Spinal cord (tissue), 10 donors: Measurements from ENCODE around the gene P2RX7. TPM values are rescaled to one million over a fixed set of nuclear protein-coding genes. Genes with fewer than 3 reads are reported as not detected.

Source experiments
- DNase-seq, 6 donors: peaks; one replicate each; pipeline versions ENCODE4 v3.0.0 to v3.0.0-alpha.2; 2013 to 2015; ENCODE audit warnings: low spot score in 6 of 6, low read depth in 4 of 6
- H3K27ac ChIP-seq: one replicate; pipeline ENCODE4 v1.5.1; 2013; ENCODE audit warnings: low read depth, low read length, control low read depth
- H3K27me3 ChIP-seq: one replicate; pipeline ENCODE4 v1.6.1; 2013; ENCODE audit warnings: low read length; ENCODE audit not compliant: control insufficient read depth, insufficient read depth
- H3K36me3 ChIP-seq: one replicate; pipeline ENCODE4 v1.6.1; 2013; ENCODE audit warnings: low read length; ENCODE audit not compliant: control insufficient read depth, insufficient read depth
- H3K4me1 ChIP-seq: one replicate; pipeline ENCODE4 v1.6.1; 2013; ENCODE audit warnings: low read length; ENCODE audit not compliant: control insufficient read depth, insufficient read depth
- H3K4me3 ChIP-seq: one replicate; pipeline ENCODE4 v1.5.1; 2013; ENCODE audit warnings: low read depth, low read length, control low read depth
- H3K9me3 ChIP-seq: one replicate; pipeline ENCODE4 v1.6.1; 2013; ENCODE audit warnings: low read length; ENCODE audit not compliant: control insufficient read depth, insufficient read depth
- WGBS: methylation state at CpG from one replicate; pipeline ENCODE4 v1.1.5; 2013; ENCODE audit warnings: missing lambda C conversion rate; ENCODE audit not compliant: insufficient coverage; 5-methylcytosine and 5-hydroxymethylcytosine counted together
- polyA plus RNA-seq, 2 donors: library from polyadenylated mRNA; unstranded; fragments of 120-200 nt; gene quantifications; one replicate each; pipeline ENCODE4 v1.2.1, GENCODE V29; 2013; ENCODE audit not compliant: insufficient read length in 2 of 2
- total RNA-seq, 2 donors: library from RNA; depleted of rRNA in 1 of 2; stranded (reverse); fragments of 120-200 nt in 1 of 2; fragments of >200 nt in 1 of 2; gene quantifications; one replicate each; pipeline versions ENCODE4 v1.2.3 to v1.2.4, GENCODE V29; 2013 to 2014
- donor health status: healthy.

Gene P2RX7
- total and polyA plus RNA-seq, 4 donors = 8.7 to 19.9 (median 17.4) TPM

DNA sequence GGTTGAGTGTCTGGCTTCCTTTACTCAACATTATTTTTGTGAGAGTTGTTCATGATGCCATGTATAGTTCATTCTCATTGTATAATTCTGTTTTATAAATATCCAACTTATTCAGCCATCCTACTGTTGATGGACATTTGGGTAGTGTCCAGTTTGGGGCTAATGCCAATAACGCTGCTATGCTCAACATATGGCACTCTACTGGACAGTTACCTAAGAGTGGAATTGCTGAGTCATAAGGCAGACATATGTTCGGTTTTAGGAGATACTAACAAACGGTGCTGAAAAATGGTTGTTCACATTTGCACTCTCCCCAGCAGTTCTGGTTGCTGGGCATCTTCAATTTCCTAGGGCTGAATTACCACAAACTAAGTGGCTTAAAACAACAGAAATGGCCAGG is 48.5 kb downstream of the P2RX7 start:
- 100% methylated on average over 1 of the region's 3 CpGs for WGBS
- Histone ChIP-seq H3K9me3 (no peaks in the 10 kb centered on the region), H3K27ac (no peak overlapping the region), H3K36me3 (peaks cover 22% of the 10 kb centered on the region), H3K4me1 (no peaks in the 10 kb centered on the region), H3K27me3 (no peaks in the 10 kb centered on the region), H3K4me3 (no peak overlapping the region)
- DNase-seq = no peak

GRCh38 chr12:121182222-121182893 is 49.7 kb downstream of the P2RX7 start:
- H3K36me3 ChIP-seq = peaks cover 18% of the 10 kb centered on the region
- H3K4me1 ChIP-seq = no peaks in the 10 kb centered on the region
- no peak for DNase-seq
- H3K27me3 ChIP-seq = no peaks in the 10 kb centered on the region
- no CpG with 5 or more reads among the region's 3 CpGs for WGBS
- no peak overlapping the region for H3K4me3 ChIP-seq
- no peak overlapping the region for H3K27ac ChIP-seq
- no peaks in the 10 kb centered on the region for H3K9me3 ChIP-seq

- no peaks in the 10 kb centered on the region for H3K27me3 ChIP-seq
- no peaks in the 10 kb centered on the region for H3K4me1 ChIP-seq
- WGBS = 89% methylated on average over 15 of the region's 15 CpGs
- no peak overlapping the region for H3K27ac ChIP-seq
- H3K36me3 ChIP-seq = peaks cover 18% of the 10 kb centered on the region
- H3K4me3 ChIP-seq = no peak overlapping the region
- H3K9me3 ChIP-seq = no peaks in the 10 kb centered on the region
- DNase-seq = no peak
Measured at GRCh38 chr12:121184425-121184824, 51.7 kb downstream of the P2RX7 start.

- H3K4me3 ChIP-seq = no peak overlapping the region
Measured at GRCh38 chr12:121184984-121185889, 52.6 kb downstream of the P2RX7 start.

GRCh38 chr12:121186826-121187225 is 54.1 kb downstream of the P2RX7 start:
- no peak overlapping the region for H3K27ac ChIP-seq

More at GRCh38 chr12:121184984-121185889, 52.6 kb downstream of the P2RX7 start:
- Histone ChIP-seq H3K9me3 (no peaks in the 10 kb centered on the region), H3K4me1 (no peaks in the 10 kb centered on the region), H3K36me3 (peaks cover 18% of the 10 kb centered on the region), H3K27me3 (no peaks in the 10 kb centered on the region), H3K27ac (no peak overlapping the region)
- WGBS = 90% methylated on average over 7 of the region's 7 CpGs
- DNase-seq = no peak

GRCh38 chr12:121187501-121187900 is 54.8 kb downstream of the P2RX7 start:
- Histone ChIP-seq H3K27me3 (no peaks in the 10 kb centered on the region), H3K9me3 (no peaks in the 10 kb centered on the region), H3K27ac (no peak overlapping the region), H3K4me3 (no peak overlapping the region), H3K36me3 (peaks cover 13% of the 10 kb centered on the region), H3K4me1 (peaks cover 5% of the 10 kb centered on the region)
- WGBS = no CpG with 5 or more reads among the region's 7 CpGs
- no peak for DNase-seq

More at GRCh38 chr12:121186826-121187225, 54.1 kb downstream of the P2RX7 start:
- no peak for DNase-seq
- Histone ChIP-seq H3K27me3 (no peaks in the 10 kb centered on the region), H3K9me3 (no peaks in the 10 kb centered on the region), H3K36me3 (peaks cover 13% of the 10 kb centered on the region), H3K4me1 (no peaks in the 10 kb centered on the region), H3K4me3 (no peak overlapping the region)
- WGBS = 100% methylated on average over 1 of the region's 2 CpGs

DNA sequence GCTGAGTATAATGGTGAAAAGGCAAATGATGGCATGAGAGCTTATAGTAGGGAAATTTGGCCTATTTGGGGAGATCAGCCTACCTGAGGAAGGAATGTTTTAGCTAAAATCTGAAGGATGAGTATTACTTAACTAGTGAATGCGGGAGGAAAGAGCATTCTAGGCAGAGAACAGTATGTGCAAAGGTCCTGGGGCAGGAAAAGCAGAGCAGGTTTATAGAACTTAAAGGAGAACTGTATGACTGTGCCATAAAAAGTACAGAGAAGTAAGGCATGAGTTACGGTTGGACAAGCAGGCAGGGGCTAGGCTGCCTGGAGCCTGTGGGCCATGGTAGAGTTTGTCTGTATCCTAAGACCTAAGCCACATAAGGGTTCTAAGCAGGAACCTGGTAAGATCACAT is 55.6 kb downstream of the P2RX7 start:
- H3K27ac ChIP-seq = no peak overlapping the region
- no peaks in the 10 kb centered on the region for H3K9me3 ChIP-seq
- peaks cover 6% of the 10 kb centered on the region for H3K4me1 ChIP-seq
- H3K27me3 ChIP-seq = no peaks in the 10 kb centered on the region
- no peak overlapping the region for H3K4me3 ChIP-seq
- DNase-seq = no peak
- peaks cover 13% of the 10 kb centered on the region for H3K36me3 ChIP-seq
- 96% methylated on average over 2 of the region's 2 CpGs for WGBS

DNA sequence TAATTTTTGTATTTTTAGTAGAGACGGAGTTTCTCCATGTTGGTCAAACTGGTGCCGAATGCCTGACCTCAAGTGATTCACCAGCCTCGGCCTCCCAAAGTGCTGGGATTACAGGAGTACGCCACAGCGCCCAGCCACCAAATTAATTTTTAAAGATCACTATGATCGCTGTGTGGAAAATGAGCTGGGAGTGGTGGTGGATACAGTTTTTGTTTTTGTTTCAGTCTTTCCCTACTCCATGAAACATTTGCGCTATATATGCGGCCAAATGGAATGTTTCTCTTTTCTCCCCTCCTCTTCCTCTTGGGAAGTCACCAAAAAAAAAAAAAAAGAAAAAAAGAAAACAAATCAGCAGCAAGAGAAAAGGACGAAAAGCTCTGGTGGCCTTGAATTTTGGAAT is 56.5 kb downstream of the P2RX7 start:
- no peaks in the 10 kb centered on the region for H3K27me3 ChIP-seq
- H3K27ac ChIP-seq = no peak overlapping the region
- no peak overlapping the region for H3K4me3 ChIP-seq
- 70% methylated on average over 1 of the region's 9 CpGs for WGBS
- H3K9me3 ChIP-seq = no peaks in the 10 kb centered on the region
- DNase-seq = no peak
- peaks cover 6% of the 10 kb centered on the region for H3K4me1 ChIP-seq
- H3K36me3 ChIP-seq = peaks cover 12% of the 10 kb centered on the region

- Histone ChIP-seq H3K36me3 (peaks cover 6% of the 10 kb centered on the region), H3K27me3 (no peaks in the 10 kb centered on the region), H3K27ac (no peak overlapping the region), H3K4me3 (no peak overlapping the region), H3K4me1 (peaks cover 6% of the 10 kb centered on the region), H3K9me3 (no peaks in the 10 kb centered on the region)
- DNase-seq = no peak
- WGBS = 91% methylated on average over 5 of the region's 9 CpGs
Measured at GRCh38 chr12:121189619-121190155, 57.0 kb downstream of the P2RX7 start.
